Measurements from ENCODE around the gene IL17B.

DNA sequence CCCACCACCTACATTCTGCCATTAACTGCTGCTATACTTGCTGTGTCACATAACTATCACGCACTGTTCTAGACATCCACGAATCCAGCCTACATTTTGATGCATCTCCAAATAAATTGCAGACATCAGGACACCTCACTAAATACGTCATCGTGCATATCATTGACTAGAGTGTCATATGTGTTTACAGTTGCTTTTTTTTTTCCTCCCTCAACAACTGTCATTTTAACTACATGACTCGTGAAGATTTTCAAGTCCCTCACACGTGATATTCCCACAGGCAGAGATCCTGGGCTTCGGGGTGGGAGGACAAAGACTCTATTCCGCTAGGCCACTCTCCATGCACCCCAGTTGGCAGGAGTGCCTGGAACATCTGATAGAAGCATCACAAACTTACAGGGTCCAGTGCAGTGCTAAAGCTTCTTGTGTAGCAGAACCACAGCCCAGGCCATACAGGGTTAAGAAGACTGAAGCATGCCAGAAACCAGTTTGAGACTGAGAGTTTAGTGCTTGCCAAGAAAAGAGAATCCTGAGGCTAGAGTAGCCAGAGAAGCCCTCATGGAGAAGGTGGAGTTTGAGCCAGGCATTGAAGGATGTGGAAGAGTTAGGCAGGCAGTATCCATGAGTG, 20.1 kb downstream of the IL17B start:
- TF ChIP-seq POLR2A (IDR thresholded peaks at IDR 0.05): no peak
- TF ChIP-seq, protein P1, sequence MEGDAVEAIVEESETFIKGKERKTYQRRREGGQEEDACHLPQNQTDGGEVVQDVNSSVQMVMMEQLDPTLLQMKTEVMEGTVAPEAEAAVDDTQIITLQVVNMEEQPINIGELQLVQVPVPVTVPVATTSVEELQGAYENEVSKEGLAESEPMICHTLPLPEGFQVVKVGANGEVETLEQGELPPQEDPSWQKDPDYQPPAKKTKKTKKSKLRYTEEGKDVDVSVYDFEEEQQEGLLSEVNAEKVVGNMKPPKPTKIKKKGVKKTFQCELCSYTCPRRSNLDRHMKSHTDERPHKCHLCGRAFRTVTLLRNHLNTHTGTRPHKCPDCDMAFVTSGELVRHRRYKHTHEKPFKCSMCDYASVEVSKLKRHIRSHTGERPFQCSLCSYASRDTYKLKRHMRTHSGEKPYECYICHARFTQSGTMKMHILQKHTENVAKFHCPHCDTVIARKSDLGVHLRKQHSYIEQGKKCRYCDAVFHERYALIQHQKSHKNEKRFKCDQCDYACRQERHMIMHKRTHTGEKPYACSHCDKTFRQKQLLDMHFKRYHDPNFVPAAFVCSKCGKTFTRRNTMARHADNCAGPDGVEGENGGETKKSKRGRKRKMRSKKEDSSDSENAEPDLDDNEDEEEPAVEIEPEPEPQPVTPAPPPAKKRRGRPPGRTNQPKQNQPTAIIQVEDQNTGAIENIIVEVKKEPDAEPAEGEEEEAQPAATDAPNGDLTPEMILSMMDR (IDR thresholded peaks at IDR 0.05): no peak

Data from Peyer's patch (tissue), 4 donors.